ENCODE data around the gene RLF.

RLF gene

GRCh38 chr1:40161125-40161887 lies at the start of gene RLF:
RLF (plus strand) TSS chr1:40161387; CDS start chr1:40161400, 13 bp downstream.
- peak; percentile 56 to 75 for DNase-seq

- no peak for DNase-seq
Observed at GRCh38 chr1:40114400-40114799, 46.8 kb upstream of the RLF start.

- DNase-seq = no peak
Observed at GRCh38 chr1:40120128-40120527, 41.1 kb upstream of the RLF start.

- no peak for DNase-seq
Observed at GRCh38 chr1:40122855-40123254, 38.3 kb upstream of the RLF start.

- no peak for DNase-seq
Observed at GRCh38 chr1:40130892-40131291, 30.3 kb upstream of the RLF start.

GRCh38 chr1:40132383-40133311 lies 28.5 kb upstream of the RLF start:
- no peak for DNase-seq

GRCh38 chr1:40133312-40133665 lies 27.9 kb upstream of the RLF start:
- no peak for DNase-seq

- no peak for DNase-seq
Observed at GRCh38 chr1:40133839-40134238, 27.3 kb upstream of the RLF start.

- DNase-seq = no peak
Observed at GRCh38 chr1:40140211-40140973, 20.8 kb upstream of the RLF start.

- DNase-seq = no peak
Observed at GRCh38 chr1:40141878-40142535, 19.2 kb upstream of the RLF start.

GRCh38 chr1:40143891-40144575 lies 17.2 kb upstream of the RLF start:
- peak in 1 of 2 experiments; percentile 38 for DNase-seq

GRCh38 chr1:40151457-40152079 lies 9.6 kb upstream of the RLF start:
- DNase-seq = no peak

GRCh38 chr1:40153073-40153770 lies 8.0 kb upstream of the RLF start:
- DNase-seq = peak in 1 of 2 experiments; percentile 4

GRCh38 chr1:40155135-40155534 lies 6.1 kb upstream of the RLF start:
- no peak for DNase-seq

- no peak for DNase-seq
Observed at GRCh38 chr1:40155910-40156309, 5.3 kb upstream of the RLF start.

- no peak for DNase-seq
Observed at GRCh38 chr1:40160806-40161124, 422 bp upstream of the RLF start.

GRCh38 chr1:40161888-40162397 lies 756 bp downstream of the RLF start:
- no peak for DNase-seq

- no peak for DNase-seq
Observed at GRCh38 chr1:40162753-40163441, 1.7 kb downstream of the RLF start.

GRCh38 chr1:40167317-40167716 lies 6.1 kb downstream of the RLF start:
- no peak for DNase-seq

GRCh38 chr1:40171036-40171435 lies 9.8 kb downstream of the RLF start:
- no peak for DNase-seq

Data from cerebellar nuclear complex (tissue), 1 donor.